Fibroblast of the aortic adventitia (primary cell): ENCODE data around the gene HSD17B11. TPM values are rescaled to one million over a fixed set of nuclear protein-coding genes. Genes with fewer than 3 reads are reported as not detected.
"Not testable (repeated sequence)": the region's sequence is repeated elsewhere in the genome, so short reads cannot be mapped to it uniquely, and the experiment has no call there.

ENCODE experiments used
- DNase-seq: peaks from one replicate; pipeline ENCODE4 v3.0.0-alpha.2; 2010; ENCODE audit warnings: low read depth
- H3K4me3 ChIP-seq: 2 replicates; pipeline ENCODE4 v1.5.1; 2011; ENCODE audit warnings: low read depth, mild to moderate bottlenecking, control low read depth, low read length, moderate library complexity
- total RNA-seq: library from RNA; depleted of rRNA; stranded (reverse); fragments of >200 nt; gene quantifications from 2 replicates; pipeline ENCODE4 v1.2.3, GENCODE V29; 2012; ENCODE audit warnings: low replicate concordance
- TF ChIP-seq, protein P1 (sequence below): IDR thresholded peaks from 2 replicates; pipeline ENCODE4 v1.5.1; 2011; ENCODE audit warnings: mild to moderate bottlenecking, low read length, control low read depth, inconsistent platforms; ENCODE audit not compliant: insufficient read depth

Gene HSD17B11
- total RNA-seq, 1 donor: 46.8 TPM

DNA sequence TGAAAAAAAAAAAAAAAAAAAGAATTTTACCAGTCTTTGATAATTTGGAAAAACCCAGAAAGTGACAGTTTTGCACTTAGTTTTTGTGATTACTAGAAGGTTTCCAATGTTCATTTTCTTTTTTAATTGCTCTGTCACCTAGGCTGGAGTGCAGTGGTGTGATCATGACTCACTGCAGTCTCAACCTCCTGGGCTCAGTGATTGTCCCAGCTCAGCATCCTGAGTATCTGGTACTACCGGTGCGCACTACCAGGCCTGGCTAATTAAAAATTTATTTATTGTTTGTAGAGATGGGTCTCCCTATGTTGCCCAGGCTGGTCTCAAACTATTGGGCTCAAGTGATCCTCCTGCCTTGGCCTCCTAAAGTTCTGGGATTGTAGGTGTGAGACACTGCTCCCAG is 34.7 kb upstream of the HSD17B11 start:
- H3K4me3 ChIP-seq: no peak overlapping the region
- TF ChIP-seq, protein P1, sequence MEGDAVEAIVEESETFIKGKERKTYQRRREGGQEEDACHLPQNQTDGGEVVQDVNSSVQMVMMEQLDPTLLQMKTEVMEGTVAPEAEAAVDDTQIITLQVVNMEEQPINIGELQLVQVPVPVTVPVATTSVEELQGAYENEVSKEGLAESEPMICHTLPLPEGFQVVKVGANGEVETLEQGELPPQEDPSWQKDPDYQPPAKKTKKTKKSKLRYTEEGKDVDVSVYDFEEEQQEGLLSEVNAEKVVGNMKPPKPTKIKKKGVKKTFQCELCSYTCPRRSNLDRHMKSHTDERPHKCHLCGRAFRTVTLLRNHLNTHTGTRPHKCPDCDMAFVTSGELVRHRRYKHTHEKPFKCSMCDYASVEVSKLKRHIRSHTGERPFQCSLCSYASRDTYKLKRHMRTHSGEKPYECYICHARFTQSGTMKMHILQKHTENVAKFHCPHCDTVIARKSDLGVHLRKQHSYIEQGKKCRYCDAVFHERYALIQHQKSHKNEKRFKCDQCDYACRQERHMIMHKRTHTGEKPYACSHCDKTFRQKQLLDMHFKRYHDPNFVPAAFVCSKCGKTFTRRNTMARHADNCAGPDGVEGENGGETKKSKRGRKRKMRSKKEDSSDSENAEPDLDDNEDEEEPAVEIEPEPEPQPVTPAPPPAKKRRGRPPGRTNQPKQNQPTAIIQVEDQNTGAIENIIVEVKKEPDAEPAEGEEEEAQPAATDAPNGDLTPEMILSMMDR: no peak
- no peak for DNase-seq

DNA sequence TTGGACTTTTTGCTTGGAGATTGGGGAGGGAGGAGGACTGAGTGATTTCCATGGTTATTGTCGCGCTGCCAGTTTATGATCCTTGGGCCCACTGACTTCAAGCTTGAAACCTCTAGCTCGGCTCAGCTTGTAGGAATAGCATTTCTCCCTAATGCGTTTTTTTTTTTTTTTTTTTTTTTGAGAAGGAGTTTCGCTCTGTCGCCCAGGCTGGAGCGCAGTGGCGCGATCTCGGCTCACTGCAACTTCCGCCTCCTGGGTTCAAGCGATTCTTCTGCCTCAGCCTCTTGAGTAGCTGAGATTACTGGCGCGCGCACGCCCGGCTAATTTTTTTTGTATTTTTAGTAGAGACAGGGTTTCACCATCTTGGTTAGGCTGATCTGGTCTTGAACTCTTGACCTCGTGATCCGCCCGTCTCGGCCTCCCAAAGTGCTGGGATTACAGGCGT is 33.1 kb upstream of the HSD17B11 start:
- peak; percentile 27 for DNase-seq
- peak overlapping the region; percentile 99 for H3K4me3 ChIP-seq

DNA sequence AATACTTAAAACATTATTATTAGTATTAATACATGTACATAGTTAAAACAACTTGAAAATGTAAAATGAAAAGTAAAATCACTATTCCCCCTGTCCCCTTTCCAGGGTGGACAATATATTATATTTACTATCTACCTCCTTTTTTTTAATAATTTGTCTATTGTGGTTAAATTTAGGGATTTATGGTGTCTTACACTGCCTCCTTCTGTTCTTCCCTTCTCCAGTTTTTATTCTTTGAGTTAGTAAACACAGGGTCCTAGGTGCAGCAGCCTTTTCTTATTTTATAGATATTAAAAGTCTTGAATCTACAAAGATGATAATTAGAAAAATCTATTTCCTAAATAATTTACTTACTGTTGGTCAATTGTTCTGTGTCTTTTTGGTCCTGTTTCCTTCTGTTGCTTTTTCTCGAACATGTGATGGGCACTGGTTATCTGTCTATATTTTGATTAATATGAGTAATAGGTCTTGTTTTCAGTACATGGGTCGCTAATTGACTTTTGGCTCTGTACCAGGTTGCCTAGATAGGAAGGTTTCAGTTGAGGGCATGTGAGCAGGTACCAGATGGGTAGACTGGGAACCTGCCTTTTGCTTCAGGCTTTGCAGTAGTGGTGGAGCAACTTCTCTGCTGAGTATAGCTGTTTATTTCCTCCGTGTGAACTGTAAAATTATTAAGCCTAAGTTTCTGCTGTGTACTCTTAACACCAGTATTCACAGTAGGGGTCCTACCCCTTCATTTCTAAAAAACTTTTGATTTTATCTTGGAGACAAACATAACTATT is 32.5 kb upstream of the HSD17B11 start:
- peak overlapping the region; percentile 99 for H3K4me3 ChIP-seq
- DNase-seq: peak; percentile 28
- TF ChIP-seq, protein P1: peak; percentile 30

DNA sequence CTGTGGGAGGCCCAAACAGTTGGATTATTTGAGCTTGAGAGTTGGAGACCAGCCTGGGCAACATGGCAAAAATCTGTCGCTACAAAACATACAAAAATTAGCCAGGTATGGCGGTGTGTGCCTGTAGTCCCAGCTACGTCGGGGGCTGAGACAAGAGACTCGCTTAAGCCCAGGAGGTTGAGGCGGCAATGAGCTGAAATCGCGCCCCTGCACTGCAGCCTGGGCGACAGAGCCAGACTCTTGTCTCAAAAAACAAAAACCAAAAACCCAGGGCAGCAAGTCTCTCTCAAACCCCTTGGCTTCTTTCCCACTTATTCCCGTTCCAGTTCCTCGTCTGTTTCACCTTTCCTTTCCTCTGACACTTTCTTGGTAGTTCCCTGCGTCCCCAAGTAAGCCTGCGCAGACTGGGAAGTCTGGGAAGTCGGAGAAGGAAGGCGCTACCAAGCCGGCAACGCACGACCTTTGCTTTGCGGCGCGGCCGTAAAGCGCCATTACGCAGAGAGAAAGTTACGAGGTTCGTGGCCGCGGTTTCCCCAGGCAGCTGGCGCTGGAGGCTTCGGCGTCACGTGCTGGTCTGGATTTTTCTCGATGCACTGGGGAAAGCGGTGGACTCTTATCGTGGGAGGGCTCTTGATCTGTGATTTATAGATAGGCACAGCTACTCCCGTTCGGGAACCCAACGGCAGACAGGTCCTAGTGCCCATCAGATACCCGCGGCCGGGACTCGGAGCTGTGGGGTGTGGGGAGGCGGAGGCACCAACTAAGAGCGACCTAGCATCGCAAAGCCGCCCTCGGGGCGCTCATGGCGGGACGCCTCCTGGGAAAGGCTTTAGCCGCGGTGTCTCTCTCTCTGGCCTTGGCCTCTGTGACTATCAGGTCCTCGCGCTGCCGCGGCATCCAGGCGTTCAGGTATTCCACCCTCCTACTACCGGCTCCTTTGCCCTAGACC is 31.4 kb upstream of the HSD17B11 start, which contains the start of gene NUDT9:
Gene NUDT9, plus strand, starts transcription at position 470 of the 949 bp plus-strand sequence. Its CDS starts 333 bp downstream, at position 803.
- DNase-seq: peak; percentile 96
- peak within 1 kb of the TSS; percentile 99 for H3K4me3 ChIP-seq
- TF ChIP-seq, protein P1: no peak

DNA sequence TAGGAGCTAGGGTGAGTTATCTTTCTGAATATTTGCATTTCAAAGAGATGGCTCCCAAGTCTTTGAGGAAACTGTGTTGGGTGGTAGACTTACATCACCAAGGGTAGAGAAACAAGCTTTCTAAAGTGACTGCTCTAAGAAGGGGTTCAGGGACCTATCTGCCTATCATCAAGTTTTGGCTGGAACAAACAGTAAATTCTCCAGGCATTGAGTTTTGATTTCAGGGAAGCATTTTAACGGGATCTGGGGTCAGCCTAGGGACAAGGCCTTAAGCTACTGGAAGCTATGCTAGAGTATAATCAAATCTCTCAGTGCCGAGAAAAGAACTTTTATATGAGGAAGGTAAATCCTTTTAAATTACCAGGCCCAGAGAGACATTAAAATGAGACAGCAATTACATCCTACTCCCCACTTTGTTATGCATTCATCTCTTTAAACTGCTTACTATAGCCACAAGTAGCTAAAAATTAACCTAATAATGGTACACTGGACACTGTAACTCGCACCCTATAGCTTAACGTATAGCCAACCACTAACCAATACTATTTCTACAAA is 29.4 kb upstream of the HSD17B11 start:
- TF ChIP-seq, protein P1: no peak
- no peak overlapping the region for H3K4me3 ChIP-seq
- no peak for DNase-seq

DNA sequence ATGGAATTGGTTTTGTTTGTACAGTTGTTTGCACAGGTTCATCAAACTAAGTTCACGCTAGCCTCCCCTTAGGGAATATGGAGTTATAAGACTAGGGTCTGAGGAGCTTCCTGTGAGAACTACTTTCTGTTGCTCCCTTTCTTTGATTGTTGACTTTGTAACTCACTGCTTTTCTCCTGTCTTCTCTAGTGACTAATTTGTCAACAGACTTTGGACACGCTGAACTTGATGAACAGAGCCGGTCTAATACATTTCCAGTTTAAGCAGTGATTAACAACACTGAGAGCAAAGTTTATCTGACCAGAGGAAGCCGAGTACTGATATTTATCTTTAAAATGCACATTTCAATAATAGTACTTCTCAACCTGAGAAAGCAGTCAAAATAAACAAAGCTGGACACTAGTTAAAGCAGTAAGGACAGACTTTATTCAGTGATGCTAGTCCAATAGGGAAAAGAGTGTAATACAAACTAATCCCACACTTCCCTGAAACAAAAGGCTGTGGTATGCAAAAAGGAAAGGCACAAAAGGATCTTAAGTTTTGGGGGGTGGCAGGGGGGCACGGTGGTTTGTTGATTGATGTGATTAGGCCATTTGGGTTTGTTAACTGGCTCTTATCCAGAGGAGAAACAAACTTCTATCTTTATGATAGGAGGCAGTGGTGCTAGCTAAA is 28.7 kb upstream of the HSD17B11 start:
- no peak overlapping the region for H3K4me3 ChIP-seq
- TF ChIP-seq, protein P1: no peak
- DNase-seq: no peak

DNA sequence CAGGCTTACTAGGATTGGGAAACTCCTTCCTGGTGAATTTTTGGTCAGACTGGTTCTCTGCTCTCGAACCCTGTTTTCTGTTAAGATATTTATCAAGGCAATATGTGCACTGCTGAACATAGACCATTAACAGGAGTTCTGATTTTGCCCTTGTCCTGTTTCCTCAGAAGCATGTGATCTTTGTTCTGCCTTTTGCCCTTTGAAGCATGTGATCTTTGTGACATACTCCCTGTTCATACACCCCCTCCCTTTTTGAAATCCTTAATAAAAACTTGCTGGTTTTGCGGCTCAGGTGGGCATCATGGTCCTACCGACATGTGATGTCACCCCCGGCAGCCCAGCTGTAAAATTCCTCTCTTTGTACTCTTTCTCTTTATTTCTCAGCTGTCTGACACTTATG is 27.4 kb upstream of the HSD17B11 start:
- DNase-seq, H3K4me3 ChIP-seq: not testable (repeated sequence)
